Tibial nerve (tissue), 4 donors: ENCODE results near the gene PRSS36.

Experiments
- CTCF ChIP-seq, 5 experiments: fragments of 200-600 bp in 3 of 5; fragments of 450-650 bp in 2 of 5; sonication (generic) in 3 of 5; IDR thresholded peaks; one replicate each; pipeline ENCODE4 v1.5.1; 2016 to 2019; ENCODE audit warnings: antibody characterized with exemption in 5 of 5, mild to moderate bottlenecking in 3 of 5, moderate library complexity in 2 of 5
- EP300 ChIP-seq, 2 donors: sonication (generic); formaldehyde crosslinking; IDR thresholded peaks; one replicate each; pipeline ENCODE4 v1.6.1; 2017; ENCODE audit warnings: antibody characterized with exemption in 2 of 2, mild to moderate bottlenecking in 1 of 2

GRCh38 chr16:31189412-31189778 is 39.5 kb upstream of the PRSS36 start:
- TF ChIP-seq CTCF (IDR thresholded peaks at IDR 0.05) = no peak
- TF ChIP-seq EP300 (IDR thresholded peaks at IDR 0.05) = no peak
